MM.1S (cell line): ENCODE results near the gene ZNF33A.

Source experiments
- EZH2 ChIP-seq: fragments of 300-600 bp; sonication (generic); optimal IDR thresholded peaks from 2 replicates; pipeline ENCODE3; 2017; ENCODE audit warnings: low read depth, mild to moderate bottlenecking, antibody characterized with exemption, low read length, mixed read lengths
- EZH2phosphoT487 ChIP-seq: fragments of 300-600 bp; sonication (generic); IDR thresholded peaks from 2 replicates; pipeline ENCODE4 v1.6.1; 2018; ENCODE audit warnings: antibody characterized with exemption, low read length
- TF ChIP-seq, protein P1 (sequence below): fragments of 300-600 bp; sonication (generic); IDR thresholded peaks from 2 replicates; pipeline ENCODE4 v1.5.1; 2016; ENCODE audit warnings: antibody characterized with exemption, low read length, mixed read lengths

DNA sequence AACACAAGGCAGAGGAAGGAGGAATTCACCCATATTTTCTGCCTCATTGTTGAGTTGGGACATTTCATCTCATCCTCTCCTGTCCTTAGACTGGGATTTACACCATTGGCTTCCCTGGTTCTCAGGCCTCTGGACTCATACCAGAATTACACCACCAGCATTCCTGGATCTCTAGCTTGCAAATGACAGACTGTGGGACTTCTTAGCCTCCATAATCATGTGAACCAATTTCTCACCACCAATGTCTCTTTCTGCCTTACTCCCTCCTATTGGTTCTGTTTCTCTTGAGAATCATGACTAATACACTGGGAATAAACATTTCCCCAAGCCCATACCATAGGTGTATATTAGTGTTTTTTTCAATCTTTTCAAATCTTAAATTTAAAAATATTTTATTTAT lies 2.9 kb upstream of the ZNF33A start:
- TF ChIP-seq, protein P1, sequence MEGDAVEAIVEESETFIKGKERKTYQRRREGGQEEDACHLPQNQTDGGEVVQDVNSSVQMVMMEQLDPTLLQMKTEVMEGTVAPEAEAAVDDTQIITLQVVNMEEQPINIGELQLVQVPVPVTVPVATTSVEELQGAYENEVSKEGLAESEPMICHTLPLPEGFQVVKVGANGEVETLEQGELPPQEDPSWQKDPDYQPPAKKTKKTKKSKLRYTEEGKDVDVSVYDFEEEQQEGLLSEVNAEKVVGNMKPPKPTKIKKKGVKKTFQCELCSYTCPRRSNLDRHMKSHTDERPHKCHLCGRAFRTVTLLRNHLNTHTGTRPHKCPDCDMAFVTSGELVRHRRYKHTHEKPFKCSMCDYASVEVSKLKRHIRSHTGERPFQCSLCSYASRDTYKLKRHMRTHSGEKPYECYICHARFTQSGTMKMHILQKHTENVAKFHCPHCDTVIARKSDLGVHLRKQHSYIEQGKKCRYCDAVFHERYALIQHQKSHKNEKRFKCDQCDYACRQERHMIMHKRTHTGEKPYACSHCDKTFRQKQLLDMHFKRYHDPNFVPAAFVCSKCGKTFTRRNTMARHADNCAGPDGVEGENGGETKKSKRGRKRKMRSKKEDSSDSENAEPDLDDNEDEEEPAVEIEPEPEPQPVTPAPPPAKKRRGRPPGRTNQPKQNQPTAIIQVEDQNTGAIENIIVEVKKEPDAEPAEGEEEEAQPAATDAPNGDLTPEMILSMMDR, result no peak
- TF ChIP-seq EZH2, result no peak
- no peak for TF ChIP-seq EZH2phosphoT487
